Skeletal muscle cell (primary cell): ENCODE data around the gene FUT4.
"Not testable (repeated sequence)": the region's sequence is repeated elsewhere in the genome, so short reads cannot be mapped to it uniquely, and the experiment has no call there.

Experiments
- DNase-seq: peaks from one replicate; pipeline ENCODE4 v3.0.0-alpha.2; 2010; ENCODE audit warnings: low read depth
- H3K4me3 ChIP-seq: 2 replicates; pipeline ENCODE4 v1.5.1; 2011; ENCODE audit warnings: low read depth, mild to moderate bottlenecking, control low read depth, low read length, moderate library complexity

The FUT4 gene

GRCh38 chr11:94532211-94532610 lies 11.5 kb upstream of the FUT4 start:
- DNase-seq: no peak
- no peak overlapping the region for H3K4me3 ChIP-seq

GRCh38 chr11:94533206-94533605 lies 10.5 kb upstream of the FUT4 start:
- DNase-seq: no peak

GRCh38 chr11:94533696-94534630 lies 9.8 kb upstream of the FUT4 start:
- DNase-seq: no peak
- H3K4me3 ChIP-seq: no peak overlapping the region

More at GRCh38 chr11:94533206-94533605, 10.5 kb upstream of the FUT4 start:
- no peak overlapping the region for H3K4me3 ChIP-seq

GRCh38 chr11:94536386-94536785 lies 7.3 kb upstream of the FUT4 start:
- H3K4me3 ChIP-seq: no peak overlapping the region
- DNase-seq: no peak

- DNase-seq: peak; percentile 54
- H3K4me3 ChIP-seq: no peak overlapping the region
Measured at GRCh38 chr11:94537031-94537600, 6.6 kb upstream of the FUT4 start.

- no peak for DNase-seq
- no peak overlapping the region for H3K4me3 ChIP-seq
Measured at GRCh38 chr11:94539420-94539819, 4.3 kb upstream of the FUT4 start.

GRCh38 chr11:94544646-94545263 lies 1.0 kb downstream of the FUT4 start:
- DNase-seq: no peak
- H3K4me3 ChIP-seq: peak overlapping the region; percentile 59

- no peak for DNase-seq
Measured at GRCh38 chr11:94545264-94546161, 1.8 kb downstream of the FUT4 start.

GRCh38 chr11:94546162-94546470 lies 2.4 kb downstream of the FUT4 start:
- H3K4me3 ChIP-seq: peak overlapping the region; percentile 59
- DNase-seq: no peak

More at GRCh38 chr11:94545264-94546161, 1.8 kb downstream of the FUT4 start:
- peak overlapping the region; percentile 59 for H3K4me3 ChIP-seq

GRCh38 chr11:94546886-94547285 lies 3.2 kb downstream of the FUT4 start:
- DNase-seq: no peak
- peak overlapping the region; percentile 59 for H3K4me3 ChIP-seq

- no peak for DNase-seq
- H3K4me3 ChIP-seq: no peak overlapping the region
Measured at GRCh38 chr11:94549146-94549545, 5.4 kb downstream of the FUT4 start.

GRCh38 chr11:94550513-94550912 lies 6.8 kb downstream of the FUT4 start:
- DNase-seq: no peak
- H3K4me3 ChIP-seq: no peak overlapping the region

- DNase-seq: peak; percentile 39
- no peak overlapping the region for H3K4me3 ChIP-seq
Measured at GRCh38 chr11:94553938-94554337, 10.2 kb downstream of the FUT4 start.

- H3K4me3 ChIP-seq, DNase-seq: not testable (repeated sequence)
Measured at GRCh38 chr11:94555752-94556329, 12.1 kb downstream of the FUT4 start.

GRCh38 chr11:94557421-94557820 lies 13.7 kb downstream of the FUT4 start:
- DNase-seq: no peak
- no peak overlapping the region for H3K4me3 ChIP-seq

GRCh38 chr11:94557992-94558391 lies 14.3 kb downstream of the FUT4 start:
- no peak for DNase-seq
- H3K4me3 ChIP-seq: no peak overlapping the region

- DNase-seq: no peak
- no peak overlapping the region for H3K4me3 ChIP-seq
Measured at GRCh38 chr11:94558468-94558867, 14.7 kb downstream of the FUT4 start.

- no peak for DNase-seq
- H3K4me3 ChIP-seq: no peak overlapping the region
Measured at GRCh38 chr11:94558932-94559331, 15.2 kb downstream of the FUT4 start.

- H3K4me3 ChIP-seq: no peak overlapping the region
- DNase-seq: no peak
Measured at GRCh38 chr11:94559361-94559760, 15.6 kb downstream of the FUT4 start.
